GM18502 (cell line): ENCODE data around the gene PIGZ.

Experiments
- ATAC-seq: cut with Tn5 transposase; IDR thresholded peaks from one replicate; pipeline ENCODE4 v1.9.1; 2021; ENCODE audit warnings: mild to moderate bottlenecking; ENCODE audit not compliant: unreplicated experiment, poor library complexity

PIGZ gene

DNA sequence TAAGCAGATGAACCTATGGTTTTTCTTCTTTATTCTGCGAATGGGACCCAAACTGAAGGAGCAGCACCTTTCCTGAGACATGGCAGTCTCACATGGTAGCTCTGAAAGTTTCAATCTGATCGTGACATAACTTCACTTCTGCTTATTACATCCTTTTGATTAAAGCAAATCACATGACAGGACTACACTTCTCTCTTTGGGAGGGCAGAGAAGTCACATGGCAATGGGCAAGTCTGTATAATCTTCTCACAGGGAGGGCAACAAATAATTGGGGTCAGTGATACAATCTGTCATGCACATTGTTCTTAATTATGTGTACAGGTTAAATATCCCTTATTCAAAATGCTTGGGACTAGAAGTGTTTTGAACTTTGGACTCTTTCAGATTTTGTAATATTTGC, 47.9 kb downstream of the PIGZ start:
- ATAC-seq: no peak

DNA sequence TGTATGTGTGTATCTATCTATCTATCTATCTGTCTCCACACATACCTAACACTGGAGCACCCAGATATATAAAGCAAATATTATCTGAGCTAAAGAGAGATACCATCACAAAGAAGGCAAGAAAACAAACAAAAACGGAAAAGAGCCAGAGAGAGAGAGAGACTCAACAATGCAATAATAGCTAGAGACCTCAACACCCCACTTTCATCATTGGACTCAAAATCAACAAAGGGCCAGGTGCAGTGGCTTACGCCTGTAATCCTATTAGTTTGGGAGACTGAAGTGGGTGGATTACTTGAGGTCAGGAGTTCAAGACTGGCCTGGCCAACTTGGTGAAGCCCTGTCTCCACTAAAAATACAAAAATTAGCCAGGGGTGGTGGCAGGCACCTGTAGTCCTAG, 49.7 kb downstream of the PIGZ start:
- no peak for ATAC-seq

DNA sequence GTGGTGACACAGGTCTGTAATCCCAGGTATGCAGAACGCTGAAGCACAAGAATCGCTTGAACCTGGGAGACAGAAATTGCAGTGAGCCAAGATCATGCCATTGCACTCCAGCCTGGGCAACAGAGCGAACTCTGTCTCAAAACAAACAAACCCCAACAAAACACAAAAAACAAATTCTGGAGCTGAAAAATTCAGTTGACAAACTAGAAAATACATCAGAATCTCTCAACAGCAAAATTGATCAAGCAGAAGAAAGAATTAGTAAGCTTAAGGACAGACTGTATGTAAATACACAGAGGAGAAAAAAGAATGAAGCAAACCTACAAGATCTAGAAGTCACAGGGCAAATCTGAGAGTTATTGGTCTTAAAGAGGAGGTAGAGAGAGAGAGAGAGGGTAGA, 51.6 kb downstream of the PIGZ start:
- no peak for ATAC-seq

DNA sequence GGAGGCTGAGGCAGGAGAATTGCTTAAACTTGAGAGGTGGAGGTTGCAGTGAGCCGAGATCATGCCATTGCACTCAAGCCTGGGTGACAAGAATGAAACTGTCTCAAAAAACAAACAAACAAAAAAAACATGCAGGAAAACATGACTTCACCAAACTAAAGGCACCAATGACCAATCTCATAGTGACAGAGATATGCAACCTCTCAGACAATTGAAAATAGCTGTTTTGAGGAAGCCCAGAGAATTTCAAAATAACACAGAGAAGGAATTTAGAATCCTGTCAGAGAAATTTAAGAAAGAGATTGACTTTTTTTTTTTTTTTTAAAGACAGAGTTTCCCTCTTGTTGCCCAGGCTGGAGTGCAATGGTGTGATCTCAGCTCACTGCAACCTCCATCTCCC, 52.4 kb downstream of the PIGZ start:
- no peak for ATAC-seq

DNA sequence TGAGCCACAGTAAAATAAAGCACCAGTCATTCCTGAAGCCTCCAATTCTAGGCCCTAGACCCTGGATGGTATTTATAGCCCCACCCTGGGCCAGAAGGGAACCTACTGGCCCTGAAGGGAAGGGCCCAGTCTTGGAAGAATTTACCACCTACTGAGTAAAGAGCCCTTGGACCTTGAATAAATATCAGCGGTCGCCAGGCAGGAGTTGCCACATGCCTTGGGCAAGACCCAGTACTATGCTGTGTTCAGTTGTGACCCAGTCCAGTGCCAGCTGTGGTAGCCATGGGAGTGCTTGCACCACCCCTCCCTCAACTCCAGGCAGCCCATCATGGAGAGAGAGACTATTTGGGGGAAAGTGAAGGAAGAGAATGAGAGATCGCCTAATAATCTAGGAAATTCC, 53.3 kb downstream of the PIGZ start:
- ATAC-seq: no peak

DNA sequence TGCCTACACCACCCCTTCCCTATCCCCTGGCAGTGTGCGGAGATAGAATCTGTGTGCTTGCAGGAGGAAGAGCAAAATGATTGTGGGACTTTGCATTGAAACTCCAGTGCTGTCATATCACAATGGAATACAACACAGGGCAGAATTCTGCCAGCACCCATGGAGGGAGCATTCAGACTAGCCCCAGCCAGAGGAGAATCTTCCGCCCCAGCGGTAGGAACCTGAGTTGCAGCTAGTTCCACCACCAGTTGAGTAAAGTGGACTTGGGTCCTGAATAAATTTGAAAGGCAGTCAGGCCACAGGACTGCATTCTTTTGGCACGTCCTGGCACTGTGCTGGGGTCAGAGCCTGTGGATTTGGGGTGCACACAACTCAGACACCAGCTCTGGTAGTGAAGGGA, 53.8 kb downstream of the PIGZ start:
- no peak for ATAC-seq

DNA sequence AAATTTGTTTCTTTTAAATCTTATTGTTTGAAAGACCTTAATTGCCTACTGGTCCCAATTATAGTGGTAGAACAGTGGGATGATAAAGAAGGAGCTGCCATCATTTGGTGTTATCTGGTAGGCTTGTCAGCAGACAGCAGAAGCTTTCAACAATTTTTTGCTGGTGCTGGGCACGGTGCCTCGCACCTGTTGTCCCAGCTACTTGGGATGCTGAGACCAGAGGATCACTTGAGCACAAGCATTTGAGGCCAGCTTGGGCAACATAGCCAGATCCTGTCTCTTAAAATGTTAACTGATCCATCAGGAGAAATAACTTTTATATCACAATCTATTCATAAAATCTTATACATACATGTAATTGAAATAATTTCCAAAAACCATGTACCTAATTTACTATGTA, 64.9 kb downstream of the PIGZ start:
- no peak for ATAC-seq

DNA sequence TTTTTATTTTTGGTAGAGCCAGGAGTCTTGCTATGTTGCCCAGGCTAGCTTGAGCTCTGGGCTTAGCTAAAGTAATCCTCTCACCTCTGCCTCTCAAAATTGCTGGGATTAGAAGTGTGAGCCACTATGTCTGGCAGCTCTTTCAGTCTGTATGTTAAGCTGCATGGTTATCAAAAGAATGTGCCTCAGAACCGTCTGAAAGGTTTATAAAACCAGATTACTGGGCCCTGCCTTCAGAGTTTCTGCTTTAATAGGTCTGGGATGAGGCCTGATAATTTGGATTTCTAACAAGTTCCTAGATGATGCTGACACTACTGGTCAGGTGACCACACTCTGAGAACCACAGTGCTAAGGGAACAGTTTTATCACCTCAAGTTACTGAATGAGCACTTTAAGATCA, 66.3 kb downstream of the PIGZ start:
- ATAC-seq: no peak

DNA sequence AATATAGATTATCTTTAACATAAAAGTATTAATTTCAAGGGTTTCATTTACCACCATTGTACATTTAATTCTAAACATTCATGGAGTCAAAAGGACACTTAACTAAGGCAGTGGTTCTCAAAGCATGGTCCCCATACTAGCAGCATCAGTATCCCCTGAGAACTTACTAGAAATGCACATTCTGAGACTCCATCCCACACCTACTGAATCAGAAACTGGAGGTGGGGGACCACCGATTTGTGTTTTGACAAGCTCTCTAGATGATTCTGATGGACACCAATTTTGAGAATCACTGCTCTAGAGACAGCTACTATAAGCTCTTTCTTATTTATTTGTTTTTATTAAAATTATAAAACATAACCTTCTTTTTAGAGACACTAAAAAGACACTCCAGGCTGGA, 66.9 kb downstream of the PIGZ start:
- ATAC-seq: no peak
